HepG2 (cell line): Measurements from ENCODE around the gene PIP4K2B. TPM values are rescaled to one million over a fixed set of nuclear protein-coding genes. Genes with fewer than 3 reads are reported as not detected.

ENCODE experiments used
- ARNT2 ChIP-seq: sonication (generic); formaldehyde crosslinking; IDR thresholded peaks from 2 replicates; pipeline ENCODE4 v1.8.0; 2022; ENCODE audit warnings: mild to moderate bottlenecking, low read depth, missing genetic modification reagents, moderate library complexity
- CREB1 ChIP-seq, 2 experiments: fragments of 450-650 bp in 1 of 2; IDR thresholded peaks; 2 replicates each; pipeline ENCODE4 v1.6.1; 2016 to 2017; ENCODE audit warnings: control low read depth in 1 of 2, mild to moderate bottlenecking in 1 of 2, missing compliant biosample characterization in 1 of 2, missing genetic modification characterization in 1 of 2
- CREB3 ChIP-seq: sonication (generic); formaldehyde crosslinking; IDR thresholded peaks from 2 replicates; pipeline ENCODE4 v1.5.0; 2020; ENCODE audit warnings: missing genetic modification reagents
- ELK4 ChIP-seq: sonication (generic); formaldehyde crosslinking; IDR thresholded peaks from 2 replicates; pipeline ENCODE4 v1.9.0; 2021; ENCODE audit warnings: missing genetic modification reagents, borderline replicate concordance
- FUBP1 ChIP-seq: sonication (generic); formaldehyde crosslinking; IDR thresholded peaks from 2 replicates; pipeline ENCODE4 v1.5.1; 2020; ENCODE audit warnings: missing genetic modification reagents, mild to moderate bottlenecking, borderline replicate concordance
- GFI1 ChIP-seq: sonication (generic); formaldehyde crosslinking; IDR thresholded peaks from 2 replicates; pipeline ENCODE4 v1.5.0; 2020; ENCODE audit warnings: missing genetic modification reagents, mild to moderate bottlenecking, borderline replicate concordance
- KIAA2018 ChIP-seq: sonication (generic); formaldehyde crosslinking; IDR thresholded peaks from 2 replicates; pipeline ENCODE4 v1.5.0; 2020; ENCODE audit warnings: mild to moderate bottlenecking, missing genetic modification reagents, borderline replicate concordance
- PBX3 ChIP-seq: sonication (generic); formaldehyde crosslinking; IDR thresholded peaks from 2 replicates; pipeline ENCODE4 v1.8.1; 2023; ENCODE audit warnings: missing genetic modification reagents, inconsistent platforms, borderline replicate concordance
- RAD51 ChIP-seq: fragments of 450-650 bp; IDR thresholded peaks from 2 replicates; pipeline ENCODE4 v1.6.1; 2016; ENCODE audit warnings: borderline replicate concordance
- SKI ChIP-seq: fragments of 450-650 bp; IDR thresholded peaks from one replicate; pipeline ENCODE4 v1.6.1; 2018; ENCODE audit warnings: mild to moderate bottlenecking; ENCODE audit not compliant: partially characterized antibody
- ZNF275 ChIP-seq: sonication (generic); formaldehyde crosslinking; IDR thresholded peaks from 2 replicates; pipeline ENCODE4 v1.8.0; 2022; ENCODE audit warnings: missing genetic modification reagents, mild to moderate bottlenecking, inconsistent platforms, borderline replicate concordance
- ZNF720 ChIP-seq: sonication (generic); formaldehyde crosslinking; IDR thresholded peaks from 2 replicates; pipeline ENCODE4 v1.4.0; 2020; ENCODE audit warnings: missing genetic modification reagents
- polyA plus RNA-seq, 8 experiments: library from polyadenylated mRNA; depleted of rRNA in 3 of 8; stranded (reverse) in 7 of 8; unstranded in 1 of 8; fragments of >200 nt; fragmentation: Illumina TruSeq in 4 of 8; extraction: Trizol in 4 of 8; gene quantifications; 2 replicates each; pipeline versions ENCODE4 v1.2.1 to v1.2.3, GENCODE V29; 2011 to 2016; ENCODE audit warnings: low read depth in 4 of 8, missing spikeins in 1 of 8, mixed read lengths in 1 of 8; ENCODE audit not compliant: insufficient read depth in 1 of 8
- total RNA-seq, 5 experiments: library from RNA; depleted of rRNA; stranded (reverse); fragments of >200 nt; fragmentation: Illumina TruSeq; extraction: Trizol; gene quantifications; 2 replicates each; pipeline ENCODE4 v1.2.3, GENCODE V29; 2016; ENCODE audit warnings: low read depth in 1 of 5

Gene PIP4K2B
- total and polyA plus RNA-seq, 2 of the 13 experiments (the other 11 are each of a cell fraction or from before 2014, with no cell fraction given): 20.4 to 54.0 TPM

GRCh38 chr17:38729886-38730525, 69.3 kb downstream of the PIP4K2B start, which contains the start of gene CISD3 (continued):
- TF ChIP-seq FUBP1 (CRISPR knock-in tag) (peak; percentile 78; the same call in 1 of the 2 replicates), CREB1 (IDR thresholded peaks at IDR 0.05) (peak; percentile 1; the same call in 1 of the 2 replicates), CREB1 (CRISPR knock-in tag; IDR thresholded peaks at IDR 0.05) (no peak), RAD51 (no peak), SKI (peak; percentile 84), KIAA2018 (no peak), GFI1 (CRISPR knock-in tag) (no peak), PBX3 (no peak), ARNT2 (CRISPR knock-in tag) (peak; percentile 83), ZNF720 (CRISPR knock-in tag) (no peak), ELK4 (CRISPR knock-in tag) (no peak), CREB3 (peak; percentile 93; the same call in 1 of the 2 replicates), ZNF275 (CRISPR knock-in tag) (no peak; the same call in 1 of the 2 replicates)
